Fibroblast of skin of left biceps (primary cell): Measurements from ENCODE around the gene CBFA2T3.
"Not testable (repeated sequence)": the region's sequence is repeated elsewhere in the genome, so short reads cannot be mapped to it uniquely, and the experiment has no call there.

Experiments used
- DNase-seq, 2 experiments: peaks; one replicate each; pipeline ENCODE4 v3.0.0-alpha.2; 2013; ENCODE audit warnings: low read depth in 2 of 2

CBFA2T3 gene

DNA sequence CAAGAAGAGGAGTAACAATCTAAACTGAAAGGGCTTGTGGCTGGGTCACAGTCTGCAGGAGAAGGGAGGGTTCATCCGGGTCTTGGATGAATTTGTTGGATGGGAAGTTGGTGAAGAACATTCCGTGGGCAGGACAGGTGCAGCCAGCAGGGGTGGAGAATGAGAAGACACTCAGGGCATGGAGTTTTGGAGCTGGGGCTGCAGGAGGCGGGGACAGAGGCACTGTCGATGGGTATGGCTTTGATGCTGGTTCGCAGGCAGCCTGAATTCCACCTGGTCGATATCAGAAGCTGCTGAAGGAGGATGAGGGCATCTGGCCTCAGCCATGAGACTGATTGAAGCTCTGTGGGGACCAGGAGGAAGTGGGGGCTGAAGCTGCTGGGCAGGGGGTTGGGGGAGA, 36.1 kb upstream of the CBFA2T3 start:
- DNase-seq: no peak

DNA sequence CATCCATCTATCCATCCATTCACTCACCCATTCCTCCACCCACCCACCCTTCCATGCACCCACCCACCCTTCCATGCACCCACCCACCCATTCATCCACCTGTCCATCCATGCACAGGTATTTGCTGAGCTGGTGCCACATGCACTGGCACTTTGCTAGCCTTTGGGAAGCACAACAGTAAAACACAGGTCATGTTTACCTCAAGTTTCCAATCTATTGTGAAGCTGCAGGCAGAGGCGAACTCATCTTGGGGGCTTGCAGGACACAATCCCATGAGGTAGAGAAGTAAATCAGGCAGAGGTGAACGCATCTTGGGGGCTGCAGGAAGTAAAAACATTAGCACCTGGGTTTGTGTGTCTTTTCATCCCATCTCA, 35.6 kb upstream of the CBFA2T3 start:
- DNase-seq: no peak

DNA sequence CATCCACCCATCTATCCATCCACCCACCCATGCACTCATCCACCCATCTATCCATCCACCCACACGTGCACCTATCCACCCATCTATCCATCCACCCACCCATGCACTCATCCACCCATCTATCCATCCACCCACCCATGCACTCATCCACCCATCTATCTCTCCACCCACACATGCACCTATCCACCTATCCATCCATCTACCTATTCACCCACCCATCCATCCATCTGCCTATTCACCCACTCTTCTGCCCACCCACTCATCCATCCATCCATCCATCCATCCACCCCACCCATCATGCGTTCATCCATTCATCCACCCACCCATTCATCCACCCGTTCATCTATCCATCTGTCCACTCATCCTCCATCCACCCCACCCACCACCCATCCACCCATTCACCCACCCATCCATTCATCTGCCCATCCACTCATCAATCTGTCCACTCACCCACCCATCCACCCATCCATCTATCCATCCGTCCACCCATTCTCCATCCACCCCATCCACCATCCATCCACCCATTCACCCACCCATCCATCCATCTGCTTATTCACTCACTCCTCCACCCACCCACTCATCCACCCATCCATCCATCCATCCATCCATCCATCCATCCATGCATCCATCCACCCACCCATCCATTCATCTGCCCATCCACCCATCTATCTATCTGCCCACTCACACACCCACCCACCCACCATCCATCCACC, 35.1 kb upstream of the CBFA2T3 start:
- DNase-seq: no peak

DNA sequence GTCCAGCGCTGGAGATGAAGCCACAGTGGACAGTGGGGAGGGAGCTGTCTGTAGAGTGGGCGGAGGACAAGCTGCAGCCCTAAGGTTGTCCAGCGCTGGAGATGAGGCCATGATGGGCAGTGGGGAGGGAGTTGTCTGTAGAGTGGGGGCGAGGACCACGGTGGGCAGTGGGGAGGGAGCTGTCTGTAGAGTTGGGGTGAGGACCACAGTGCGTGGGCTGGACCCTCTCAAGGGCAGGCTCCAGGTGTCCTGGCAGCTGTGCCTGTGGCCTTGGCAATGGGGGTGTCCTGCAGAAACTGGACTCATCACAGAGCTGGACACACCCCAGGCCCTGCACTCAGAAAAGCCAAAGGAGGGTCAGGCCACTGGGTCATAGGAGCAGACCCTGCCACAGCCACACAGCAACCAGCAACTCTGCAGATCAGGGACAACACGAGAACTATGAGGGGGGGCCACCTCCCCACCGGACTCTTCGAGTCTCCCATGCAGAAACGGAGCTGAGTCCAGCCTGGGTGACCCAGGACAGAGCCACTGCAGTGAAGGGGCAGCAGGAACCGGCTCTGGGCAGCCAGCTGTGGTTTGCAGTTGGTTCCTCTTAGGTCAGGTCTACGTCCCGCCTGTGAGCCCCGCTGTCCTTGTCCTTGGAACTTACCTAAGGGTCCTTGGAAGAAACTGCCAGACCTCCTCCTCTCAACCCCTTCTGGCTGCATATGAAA, 33.4 kb upstream of the CBFA2T3 start:
- no peak for DNase-seq

- DNase-seq: no peak
Measured at GRCh38 chr16:89009343-89010209, 32.6 kb upstream of the CBFA2T3 start.

GRCh38 chr16:89008796-89009195, 31.8 kb upstream of the CBFA2T3 start:
- DNase-seq: not testable (repeated sequence)

DNA sequence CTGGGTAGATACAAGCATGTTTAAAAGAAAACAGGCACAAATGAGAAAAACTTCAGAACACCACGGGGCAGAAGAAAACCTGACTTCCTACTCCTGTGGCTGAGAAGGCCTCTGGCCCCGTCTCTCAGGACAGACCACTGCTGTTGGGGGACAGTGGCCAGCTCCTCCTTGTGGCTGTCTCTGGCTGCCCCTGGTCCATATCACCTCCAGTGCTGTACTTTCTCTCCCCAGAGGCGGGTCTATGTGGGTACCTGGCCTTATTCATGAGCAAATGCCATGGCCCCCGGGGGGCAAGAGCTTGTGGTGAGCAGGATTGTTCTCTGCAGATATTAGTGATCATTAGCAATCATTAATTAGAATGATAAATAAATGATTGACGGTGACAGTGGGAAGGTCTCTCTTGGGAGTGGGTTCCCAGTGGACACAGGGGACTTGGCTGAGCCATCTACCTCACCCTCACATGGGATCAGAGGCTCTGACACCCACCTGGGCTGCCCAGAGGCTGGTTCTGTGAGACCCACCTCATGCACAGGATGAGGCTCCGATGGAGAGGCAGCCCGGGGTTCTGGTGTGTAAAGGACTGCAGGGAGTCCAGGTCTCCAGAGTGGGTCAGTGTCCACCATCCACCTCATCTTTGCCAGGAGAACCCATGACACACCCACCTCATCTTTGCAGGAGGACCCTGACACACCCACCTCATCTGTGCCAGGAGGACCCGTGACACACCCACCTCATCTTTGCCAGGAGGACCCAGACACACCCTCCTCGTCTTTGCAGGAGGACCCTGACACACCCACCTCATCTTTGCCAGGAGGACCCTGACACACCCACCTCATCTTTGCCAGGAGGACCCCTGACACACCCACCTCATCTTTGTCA, 30.6 kb upstream of the CBFA2T3 start:
- DNase-seq: no peak

DNA sequence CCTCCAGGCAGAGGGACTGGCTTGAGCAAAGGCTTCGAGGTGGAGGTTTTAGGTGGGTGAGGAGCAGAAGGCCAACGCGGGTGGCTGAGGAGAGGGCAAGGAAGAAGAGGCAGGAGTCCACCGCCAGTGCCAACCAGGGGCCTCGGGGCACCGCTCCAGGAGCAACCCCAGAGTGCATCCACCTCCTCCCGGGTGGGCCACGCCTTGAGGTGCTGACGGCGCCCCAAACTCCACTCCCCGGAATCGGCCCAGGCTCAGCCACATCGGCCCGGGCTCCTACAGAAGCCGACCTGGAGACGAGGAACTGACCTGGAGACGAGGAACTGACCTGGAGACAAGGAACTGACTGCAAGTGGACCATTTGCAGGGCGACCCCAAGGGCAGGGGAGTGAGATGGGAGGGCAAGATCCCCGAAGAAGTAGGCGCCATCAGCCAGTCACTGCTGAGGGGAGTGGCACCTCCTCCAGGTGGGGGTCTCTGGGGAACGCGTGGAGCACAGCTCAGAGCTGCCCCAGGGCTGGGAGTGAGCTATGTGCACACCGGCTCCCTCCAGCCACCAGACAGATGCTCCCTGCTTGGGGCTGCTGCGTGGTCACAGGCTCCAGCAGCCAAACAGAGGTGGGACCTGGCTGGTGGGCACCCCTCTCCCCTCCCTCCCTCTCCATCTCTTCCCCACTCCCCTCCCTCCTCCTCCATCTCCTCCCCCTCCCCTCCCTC, 29.2 kb upstream of the CBFA2T3 start:
- no peak for DNase-seq

- DNase-seq: no peak
Measured at GRCh38 chr16:89005201-89006035, 28.4 kb upstream of the CBFA2T3 start.

GRCh38 chr16:89004209-89004831, 27.3 kb upstream of the CBFA2T3 start:
- no peak for DNase-seq

DNA sequence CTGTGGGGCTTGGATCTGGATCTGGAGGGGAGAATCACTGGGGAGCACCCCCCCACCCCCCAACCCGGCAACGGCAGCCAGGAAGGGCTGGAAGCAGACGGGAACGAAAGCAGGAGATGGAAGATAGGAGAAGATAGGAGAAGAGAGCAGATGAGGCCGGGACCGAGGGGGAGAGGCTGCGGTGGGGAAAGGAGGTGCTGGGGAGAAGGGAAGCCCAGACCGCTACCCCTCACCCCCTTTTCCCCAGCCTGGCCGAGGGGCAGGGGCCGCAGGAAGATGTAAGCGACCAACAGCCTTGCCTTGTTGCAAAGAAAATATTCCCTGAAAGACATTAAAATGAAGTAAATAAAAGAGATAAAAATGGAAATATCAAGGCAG, 26.8 kb upstream of the CBFA2T3 start:
- no peak for DNase-seq

DNA sequence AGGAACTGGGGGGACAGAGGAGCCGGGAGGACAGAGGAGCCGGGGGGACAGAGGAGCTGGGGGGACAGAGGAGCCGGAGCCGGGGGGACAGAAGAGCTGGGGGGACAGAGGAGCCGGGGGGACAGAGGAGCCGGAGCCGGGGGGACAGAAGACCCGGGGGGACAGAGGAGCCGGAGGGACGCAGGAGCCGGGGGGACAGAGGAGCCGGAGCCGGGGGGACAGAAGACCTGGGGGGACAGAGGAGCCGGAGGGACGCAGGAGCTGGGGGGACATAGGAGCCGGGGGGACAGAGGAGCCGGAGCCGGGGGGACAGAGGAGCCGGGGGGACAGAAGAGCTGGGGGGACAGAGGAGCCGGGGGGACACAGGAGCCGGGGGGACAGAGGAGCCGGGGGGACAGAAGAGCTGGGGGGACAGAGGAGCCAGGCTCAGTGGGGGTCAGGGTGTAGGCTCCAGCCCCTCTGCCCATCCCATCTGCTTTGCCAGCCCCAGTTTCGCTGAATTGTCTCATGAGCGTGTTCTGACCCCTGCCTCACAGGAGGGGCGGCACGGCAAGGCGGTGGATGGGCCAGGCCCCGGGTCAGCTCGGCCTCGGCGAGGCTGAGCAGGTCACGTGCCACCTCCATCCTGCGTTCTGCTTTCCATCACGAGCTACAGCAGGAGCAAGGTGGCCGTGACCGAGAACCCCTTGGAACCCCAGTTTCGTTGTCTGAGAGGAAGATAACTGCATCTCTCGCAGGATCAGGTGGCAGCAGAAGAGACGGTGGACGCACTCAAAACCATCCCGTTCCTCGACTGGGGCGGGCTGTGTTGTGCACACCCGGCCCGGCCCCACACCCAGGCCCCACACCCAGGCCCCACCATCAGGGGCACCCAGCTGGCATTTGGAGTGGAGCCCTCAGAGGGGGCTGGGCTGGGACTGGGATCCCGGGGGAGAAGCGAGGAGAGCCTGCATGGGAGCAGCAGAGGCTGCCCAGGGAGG, 26.1 kb upstream of the CBFA2T3 start:
- DNase-seq: no peak

GRCh38 chr16:89002081-89002480, 25.1 kb upstream of the CBFA2T3 start:
- not testable (repeated sequence) for DNase-seq

DNA sequence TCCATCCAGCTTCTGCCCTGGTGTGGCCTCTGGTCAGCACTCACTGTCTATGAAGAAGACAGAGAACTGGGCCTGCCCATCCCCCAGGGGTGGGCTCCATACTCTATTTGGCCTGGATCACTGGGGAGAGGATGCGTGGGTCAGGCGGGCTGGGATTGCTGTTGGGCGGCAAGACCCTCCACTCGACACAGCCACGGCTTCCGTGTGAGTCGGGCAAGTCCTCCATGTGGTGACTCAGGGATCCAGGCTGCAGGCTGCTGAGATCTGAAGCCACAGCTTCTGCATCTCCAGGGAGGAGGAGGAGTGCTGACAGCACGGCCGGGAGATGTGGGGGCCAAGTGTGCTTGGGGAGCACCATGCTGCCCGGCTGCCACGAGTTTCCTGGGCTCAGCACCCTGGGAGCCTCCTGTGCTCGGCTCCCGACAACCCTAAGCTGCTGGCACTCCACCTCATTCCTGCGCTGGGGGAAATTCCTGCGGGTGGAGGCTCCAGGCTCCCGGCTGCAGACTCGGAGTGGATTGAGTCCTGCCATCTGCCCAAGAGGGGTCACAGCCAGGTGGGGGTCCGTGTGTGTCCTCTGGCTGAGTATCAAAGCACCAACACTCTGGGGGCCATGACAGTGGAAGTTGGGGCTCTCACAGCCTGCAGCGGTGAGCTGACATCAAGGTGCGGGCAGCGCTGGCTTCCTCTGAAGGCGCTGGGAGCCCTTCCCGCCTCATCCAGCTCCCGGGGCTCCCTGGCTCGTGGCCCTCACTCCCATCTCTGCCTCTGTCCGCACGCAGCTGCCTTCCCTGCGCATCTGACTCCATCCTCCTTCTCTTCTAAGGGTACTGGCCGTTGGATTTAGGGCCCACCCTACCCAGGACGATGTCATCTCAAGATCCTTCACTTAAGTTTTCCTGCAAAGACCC, 24.4 kb upstream of the CBFA2T3 start:
- DNase-seq: no peak

DNA sequence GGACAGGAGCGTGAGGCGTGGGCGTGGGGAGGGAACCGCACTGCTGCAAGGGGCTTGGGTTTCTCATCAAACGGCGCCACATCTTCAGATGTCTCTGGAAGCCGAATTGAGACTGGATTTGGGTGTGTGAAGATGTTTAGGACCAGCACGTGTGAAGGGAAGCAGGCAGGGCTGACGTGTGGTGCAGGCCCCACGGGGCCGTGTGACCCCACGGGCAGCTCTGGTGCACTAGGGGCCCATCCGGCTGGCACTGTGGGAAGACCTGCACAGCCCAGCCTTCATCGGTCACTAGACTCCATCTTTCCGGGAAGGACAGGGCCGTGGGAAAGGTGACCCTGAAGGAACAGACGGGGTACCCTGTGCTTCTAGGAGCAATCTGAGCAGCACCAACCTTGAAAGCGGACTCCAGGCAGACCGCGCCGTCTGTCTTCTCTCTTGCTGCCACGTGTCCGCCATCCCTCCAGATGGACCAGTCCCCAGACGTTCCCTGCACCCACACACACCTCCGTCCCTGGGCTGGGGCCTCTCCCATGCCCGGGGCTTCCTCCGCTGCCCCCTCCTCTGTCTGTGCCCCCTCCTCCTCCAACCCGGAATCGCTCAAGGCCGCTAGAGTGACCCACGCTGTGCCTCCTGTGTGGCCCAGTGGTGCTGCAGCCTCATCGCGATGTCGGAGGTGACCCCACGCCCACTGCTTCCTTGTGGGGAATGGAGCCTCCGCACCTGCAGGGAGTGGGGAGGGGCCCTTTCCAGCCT, 23.4 kb upstream of the CBFA2T3 start:
- no peak for DNase-seq

DNA sequence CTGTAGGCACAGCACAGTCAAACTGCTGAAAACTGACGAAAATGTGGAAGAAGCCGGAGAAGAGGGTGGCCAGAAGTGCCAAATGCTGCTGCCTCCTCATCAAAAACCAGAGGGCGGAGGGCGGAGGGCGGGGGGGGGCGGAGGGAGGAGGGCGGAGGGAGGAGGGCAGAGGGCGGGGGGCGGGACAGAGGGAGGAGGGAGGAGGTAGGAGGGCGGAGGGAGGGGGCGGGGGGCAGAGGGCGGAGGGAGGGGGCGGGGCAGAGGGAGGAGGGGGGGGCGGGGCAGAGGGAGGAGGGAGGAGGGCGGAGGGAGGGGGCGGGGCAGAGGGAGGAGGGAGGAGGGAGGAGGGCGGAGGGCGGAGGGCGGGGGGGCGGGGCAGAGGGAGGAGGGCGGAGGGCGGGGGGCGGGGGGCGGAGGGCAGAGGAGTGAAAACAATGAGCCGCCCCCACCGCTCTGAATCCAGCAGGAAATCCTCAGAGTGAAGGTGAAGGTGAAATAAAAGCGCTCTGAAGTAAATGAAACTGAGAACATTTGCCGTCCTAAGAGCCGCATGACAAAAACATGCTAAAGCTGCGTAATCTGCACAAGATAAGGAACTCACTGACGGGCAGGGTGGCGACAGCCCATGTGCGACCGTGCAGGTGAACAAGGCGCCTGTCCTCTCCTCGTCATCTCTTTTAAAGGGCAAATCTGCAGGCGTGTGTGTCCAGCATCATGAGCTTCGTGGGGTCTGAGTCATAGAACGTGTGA, 22.6 kb upstream of the CBFA2T3 start:
- DNase-seq: no peak
